GM10248 (cell line): Measurements from ENCODE around the gene OR52E4.

Source experiments
- CTCF ChIA-PET: fragments of 300-600 bp; sonication (Branson Sonifier 250); formaldehyde crosslinking; extraction: SDS; loops from one replicate; lab custom pipeline; 2021; ENCODE audit warnings: antibody characterized with exemption; lab: Yijun Ruan, JAX
- POLR2A ChIA-PET: fragments of 350-650 bp; sonication (Branson Sonifier 250); formaldehyde crosslinking; extraction: SDS; loops from one replicate; lab custom pipeline; 2020; ENCODE audit warnings: antibody characterized with exemption; lab: Yijun Ruan, JAX
- DNase-seq: peaks from one replicate; pipeline ENCODE4 v3.0.0; 2012; ENCODE audit errors: extremely low spot score
- TF ChIP-seq, protein P1 (sequence below): IDR thresholded peaks from 2 replicates; pipeline ENCODE4 v1.5.1; 2012; ENCODE audit warnings: mild to moderate bottlenecking, low read depth; ENCODE audit errors: extremely low read depth, missing control alignments, control extremely low read depth

The OR52E4 gene

DNA sequence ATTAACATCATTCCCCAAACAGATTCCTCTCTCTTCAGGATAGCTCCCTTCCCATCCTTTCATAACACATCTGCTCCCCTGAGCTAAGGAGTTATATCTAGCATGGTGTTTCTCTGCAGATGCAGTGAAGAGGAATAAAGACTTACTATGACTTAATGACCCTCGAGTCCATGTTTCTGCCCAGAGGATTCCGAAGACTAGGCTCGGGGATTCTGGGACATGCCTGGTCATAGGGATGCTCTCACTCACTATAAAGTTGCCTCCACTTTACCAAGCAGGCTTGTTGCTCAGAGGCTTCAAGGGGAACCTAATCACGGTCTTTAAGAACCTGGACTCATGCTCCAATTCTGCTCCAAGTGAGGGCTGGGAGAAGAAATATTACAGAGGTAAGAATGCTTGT is at the start of gene OR52E4:
Gene OR52E4 (plus strand): TSS at position 301 of the 400 bp plus-strand sequence. CDS start 3,664 bp downstream, outside the sequence.
- TF ChIP-seq, protein P1, sequence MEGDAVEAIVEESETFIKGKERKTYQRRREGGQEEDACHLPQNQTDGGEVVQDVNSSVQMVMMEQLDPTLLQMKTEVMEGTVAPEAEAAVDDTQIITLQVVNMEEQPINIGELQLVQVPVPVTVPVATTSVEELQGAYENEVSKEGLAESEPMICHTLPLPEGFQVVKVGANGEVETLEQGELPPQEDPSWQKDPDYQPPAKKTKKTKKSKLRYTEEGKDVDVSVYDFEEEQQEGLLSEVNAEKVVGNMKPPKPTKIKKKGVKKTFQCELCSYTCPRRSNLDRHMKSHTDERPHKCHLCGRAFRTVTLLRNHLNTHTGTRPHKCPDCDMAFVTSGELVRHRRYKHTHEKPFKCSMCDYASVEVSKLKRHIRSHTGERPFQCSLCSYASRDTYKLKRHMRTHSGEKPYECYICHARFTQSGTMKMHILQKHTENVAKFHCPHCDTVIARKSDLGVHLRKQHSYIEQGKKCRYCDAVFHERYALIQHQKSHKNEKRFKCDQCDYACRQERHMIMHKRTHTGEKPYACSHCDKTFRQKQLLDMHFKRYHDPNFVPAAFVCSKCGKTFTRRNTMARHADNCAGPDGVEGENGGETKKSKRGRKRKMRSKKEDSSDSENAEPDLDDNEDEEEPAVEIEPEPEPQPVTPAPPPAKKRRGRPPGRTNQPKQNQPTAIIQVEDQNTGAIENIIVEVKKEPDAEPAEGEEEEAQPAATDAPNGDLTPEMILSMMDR: no peak
- ChIA-PET CTCF (interaction anchor here (1.1 kb wide), 1 partner anchor 9 kb away, joined by 3 read pairs; no protein-coding TSS in a partner anchor), POLR2A (no interaction called here)
- DNase-seq: no peak

DNA sequence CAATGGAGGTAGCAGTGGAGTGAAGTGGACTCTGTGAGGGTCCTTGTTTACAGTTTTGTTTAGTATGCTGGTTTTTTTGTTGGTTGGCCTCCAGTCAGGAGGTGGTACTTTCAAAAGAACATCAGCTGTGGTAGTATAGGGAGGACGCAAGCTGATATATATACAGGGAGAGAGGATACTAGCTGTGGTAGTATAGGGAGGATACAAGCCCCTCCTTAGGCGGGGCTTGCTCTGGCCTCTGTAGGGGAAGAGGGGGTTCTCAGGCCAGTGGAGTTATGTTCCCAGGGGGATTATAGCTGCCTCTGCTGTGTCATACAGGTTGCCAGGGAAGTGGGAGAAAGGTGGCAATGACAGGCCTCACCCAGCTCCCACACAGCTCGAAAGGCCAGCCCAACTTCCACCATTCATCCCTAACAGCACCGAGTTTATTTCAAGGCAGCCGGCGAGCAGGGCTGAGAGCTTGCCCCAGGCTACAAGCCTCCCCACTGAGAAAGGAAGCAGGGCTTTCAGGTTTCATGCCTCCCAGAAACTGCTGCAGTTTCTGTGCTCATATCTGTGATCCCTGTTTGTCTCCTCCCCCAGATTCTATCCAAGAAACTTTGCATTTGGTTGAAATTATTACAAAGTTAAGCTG is 49.1 kb upstream of the OR52E4 start:
- ChIA-PET POLR2A (no interaction called here), CTCF (no interaction called here)
- TF ChIP-seq, protein P1: no peak
- DNase-seq: no peak

DNA sequence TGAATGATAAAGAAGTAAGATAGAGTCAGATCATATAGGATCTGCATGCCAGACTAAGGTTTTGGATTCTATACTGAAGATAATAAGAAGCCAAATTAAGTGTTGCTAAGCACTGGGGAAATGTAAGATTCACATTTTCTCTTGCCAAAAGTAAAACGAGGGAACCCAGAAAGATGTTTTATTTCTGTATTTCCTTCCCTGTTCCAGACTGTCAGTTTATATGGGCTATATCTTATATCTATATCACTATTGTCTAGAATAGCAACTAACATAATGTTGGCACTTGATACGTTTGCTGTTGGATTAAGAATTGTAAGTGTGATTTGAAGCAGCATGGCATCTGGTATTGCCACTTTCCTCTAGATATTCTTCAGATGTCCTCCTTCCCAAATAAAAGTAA is 47.0 kb upstream of the OR52E4 start:
- TF ChIP-seq, protein P1: no peak
- DNase-seq: no peak
- CTCF ChIA-PET: no interaction called here
- POLR2A ChIA-PET: no interaction called here

DNA sequence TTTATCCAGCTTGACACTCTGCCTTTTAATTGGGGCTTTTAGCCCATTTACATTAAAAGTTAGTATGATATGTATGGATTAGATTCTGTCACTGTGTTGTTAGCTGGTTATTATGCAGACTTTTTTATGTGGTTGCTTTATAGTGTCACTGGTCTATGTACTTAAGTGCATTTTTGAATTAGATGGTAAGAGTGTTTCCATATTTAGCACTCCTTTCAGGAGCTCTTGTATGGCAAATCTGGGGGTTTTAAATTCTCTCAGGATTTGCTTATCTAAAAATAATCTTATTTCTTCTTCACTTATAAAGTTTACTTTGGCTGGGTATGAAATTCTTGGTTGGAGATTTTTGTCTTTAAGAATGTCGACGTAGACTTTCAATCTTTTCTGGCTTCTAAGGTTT is 42.7 kb upstream of the OR52E4 start:
- ChIA-PET POLR2A (no interaction called here), CTCF (no interaction called here)
- no peak for DNase-seq
- TF ChIP-seq, protein P1: no peak

DNA sequence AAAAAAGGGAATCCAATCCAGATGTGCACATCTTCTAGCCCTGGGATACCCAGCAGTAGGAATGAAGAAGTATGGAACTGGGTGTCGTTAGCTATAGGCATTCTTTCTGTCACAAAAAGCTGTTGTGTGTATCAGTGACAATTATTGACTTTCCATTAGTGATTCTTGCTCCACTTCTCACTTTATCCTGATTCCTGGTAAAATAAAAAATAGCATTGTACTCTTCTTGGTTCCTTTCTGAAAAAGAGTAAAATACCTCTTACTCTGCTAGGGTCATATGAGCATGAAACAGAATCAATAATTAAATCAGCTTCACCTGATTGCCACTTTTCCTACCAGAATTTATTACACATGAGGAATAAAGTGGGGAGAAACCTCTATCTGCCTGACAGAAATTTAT is 38.6 kb upstream of the OR52E4 start, which contains the start of gene OR52E6:
Gene OR52E6 (minus strand): TSS at position 101 of the 400 bp plus-strand sequence. CDS start 0 bp downstream, at position 101.
- no peak for DNase-seq
- TF ChIP-seq, protein P1: no peak
- POLR2A ChIA-PET: no interaction called here
- CTCF ChIA-PET: no interaction called here

DNA sequence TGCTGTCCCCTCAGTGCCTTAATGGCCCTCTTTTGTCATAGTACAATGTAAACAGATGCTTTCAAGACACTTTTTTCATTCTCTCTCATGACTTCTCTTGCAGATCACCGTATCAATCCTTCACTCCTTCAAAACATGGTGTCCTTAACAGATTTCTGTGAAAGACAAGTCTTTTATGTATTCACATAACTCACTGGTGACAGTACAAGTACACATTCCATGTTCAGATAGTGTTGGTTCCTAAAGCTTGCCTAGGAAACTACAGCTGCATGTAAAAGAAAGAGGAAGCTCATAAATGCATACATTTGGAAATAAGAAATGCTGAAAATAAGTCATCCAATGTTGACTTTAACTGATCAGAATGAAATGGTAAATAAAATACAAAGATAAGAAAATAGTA is 33.7 kb upstream of the OR52E4 start:
- CTCF ChIA-PET: no interaction called here

More for the DNA sequence above, 33.7 kb upstream of the OR52E4 start:
- POLR2A ChIA-PET: no interaction called here
- DNase-seq: no peak
- TF ChIP-seq, protein P1: no peak
